ENCODE data around the gene EHD3.

DNA sequence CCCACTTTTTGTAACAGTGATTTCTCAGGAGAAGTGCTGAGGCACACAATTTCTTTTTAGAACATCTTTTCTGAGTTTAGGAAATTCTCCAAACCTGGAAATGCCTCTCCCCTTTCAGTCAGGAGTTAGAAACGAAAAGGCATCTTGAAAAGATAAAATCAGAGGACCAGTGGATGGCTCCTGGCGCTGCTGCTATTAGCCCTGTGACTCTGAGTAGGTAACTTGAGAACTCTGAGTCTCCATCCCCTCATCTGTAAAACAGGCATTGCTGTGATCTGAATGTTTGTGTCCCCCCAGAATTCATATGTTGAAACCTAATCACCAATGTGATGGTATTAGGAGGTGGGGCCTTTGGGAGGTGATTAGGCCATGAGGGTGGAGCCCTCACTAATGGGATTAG, 50.2 kb downstream of the EHD3 start:
- TF ChIP-seq FOXM1 (IDR thresholded peaks at IDR 0.05; ENCODE audit: borderline replicate concordance) (no peak), SP1 (IDR thresholded peaks at IDR 0.05) (no peak), LEF1 (IDR thresholded peaks at IDR 0.05; ENCODE audit: borderline replicate concordance) (no peak), FOXA1 (IDR thresholded peaks at IDR 0.05) (no peak)
- TF ChIP-seq, protein P1, sequence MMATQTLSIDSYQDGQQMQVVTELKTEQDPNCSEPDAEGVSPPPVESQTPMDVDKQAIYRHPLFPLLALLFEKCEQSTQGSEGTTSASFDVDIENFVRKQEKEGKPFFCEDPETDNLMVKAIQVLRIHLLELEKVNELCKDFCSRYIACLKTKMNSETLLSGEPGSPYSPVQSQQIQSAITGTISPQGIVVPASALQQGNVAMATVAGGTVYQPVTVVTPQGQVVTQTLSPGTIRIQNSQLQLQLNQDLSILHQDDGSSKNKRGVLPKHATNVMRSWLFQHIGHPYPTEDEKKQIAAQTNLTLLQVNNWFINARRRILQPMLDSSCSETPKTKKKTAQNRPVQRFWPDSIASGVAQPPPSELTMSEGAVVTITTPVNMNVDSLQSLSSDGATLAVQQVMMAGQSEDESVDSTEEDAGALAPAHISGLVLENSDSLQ (IDR thresholded peaks at IDR 0.05), result no peak

Measured in HEK293T (cell line).